Brain pericyte (primary cell): ENCODE data around the gene RMDN2.

Experiments used
- DNase-seq: peaks from one replicate; pipeline ENCODE4 v3.0.0-alpha.2; 2012; ENCODE audit warnings: low read depth, low spot score

Gene RMDN2

DNA sequence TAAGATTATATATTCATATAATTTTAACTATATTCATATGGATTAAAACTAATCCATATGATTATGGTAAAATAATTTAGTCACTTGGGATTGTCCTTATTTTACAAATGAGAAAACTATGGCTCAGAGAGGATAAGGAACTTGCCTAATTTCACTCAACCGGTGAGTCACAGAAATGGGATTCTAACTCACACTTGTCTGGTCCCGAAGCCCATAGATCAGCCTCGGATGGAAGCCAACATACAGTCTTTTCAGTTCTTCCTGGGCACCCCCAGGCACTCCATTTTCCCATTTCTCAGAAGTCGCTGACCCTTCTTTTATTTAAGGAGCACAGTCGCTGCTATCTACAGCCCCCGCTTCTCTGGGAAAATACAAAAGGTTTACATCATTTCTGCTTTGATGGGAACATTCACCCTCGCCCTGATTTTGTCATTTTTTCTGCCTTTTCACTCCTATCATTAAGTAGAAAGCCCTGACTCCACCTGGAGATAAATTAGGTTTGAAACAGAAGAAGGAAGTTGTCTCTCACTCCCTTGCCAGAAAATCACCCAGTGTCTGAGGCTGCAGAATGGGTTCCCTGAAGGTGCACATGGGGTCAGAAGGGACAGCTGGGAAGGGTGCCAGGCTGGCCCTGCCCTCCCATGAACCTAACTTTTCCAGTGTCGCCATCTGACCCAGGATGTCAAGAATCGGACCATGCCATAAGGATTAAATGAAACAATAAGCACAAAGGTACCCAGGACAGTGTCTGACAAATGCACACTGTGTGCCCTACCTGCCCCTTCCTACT lies 114.2 kb downstream of the RMDN2 start:
- no peak for DNase-seq

- no peak for DNase-seq
These were observed 120.7 kb downstream of the RMDN2 start for GRCh38 chr2:38045811-38046210.

DNA sequence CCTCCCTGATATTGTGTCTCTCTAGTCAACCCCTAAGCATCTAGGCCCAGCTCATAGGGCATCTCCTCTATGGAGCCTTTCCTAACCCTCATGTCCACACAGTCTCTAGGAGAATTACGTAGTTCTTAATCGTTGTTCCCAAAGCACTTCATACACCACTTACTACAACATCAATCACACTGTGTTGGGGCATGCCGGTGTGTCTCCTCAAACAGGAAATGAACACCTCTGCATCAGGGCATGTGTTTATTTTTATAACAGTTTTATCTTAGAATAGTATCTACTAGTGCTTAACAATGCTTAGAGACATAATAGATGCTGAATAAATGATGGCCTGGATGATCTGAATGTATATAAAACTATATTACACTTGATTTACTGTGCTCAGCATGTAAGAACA lies 131.1 kb downstream of the RMDN2 start:
- DNase-seq, result no peak

DNA sequence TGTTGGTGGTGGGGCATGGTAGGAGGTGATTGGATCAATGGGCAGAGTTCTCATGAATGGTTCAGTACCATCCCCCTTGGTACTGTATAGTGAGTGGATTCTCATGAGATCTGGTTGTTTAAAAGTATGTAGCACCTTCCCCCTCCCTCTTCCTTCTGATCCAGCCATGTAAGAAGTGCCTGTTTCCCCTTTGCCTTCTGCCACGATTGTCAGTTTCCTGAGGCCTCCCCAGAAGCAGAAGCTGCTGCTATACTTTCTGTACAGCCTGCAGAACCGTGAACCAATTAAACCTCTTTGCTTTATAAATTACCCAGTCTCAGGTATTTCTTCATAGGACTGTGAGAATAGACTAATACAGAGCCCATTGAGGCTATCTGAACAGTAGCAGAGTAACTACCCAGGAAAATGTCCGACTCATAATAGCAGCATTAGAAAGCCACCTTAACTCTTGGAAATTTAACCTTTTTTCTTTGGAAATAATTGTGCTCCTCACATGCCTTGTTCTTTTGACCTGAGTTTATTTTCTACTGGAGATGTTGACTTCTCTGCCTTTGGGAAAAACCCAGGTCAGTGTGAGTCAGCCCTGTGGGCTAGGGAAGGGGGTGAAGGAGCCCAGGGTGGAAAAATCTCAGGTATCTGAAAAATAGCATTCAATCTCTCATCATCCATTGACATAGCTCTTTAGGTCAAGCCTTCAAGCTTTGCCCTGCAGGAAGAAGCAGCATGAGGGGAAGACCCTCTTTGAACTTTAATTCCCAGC lies 132.7 kb downstream of the RMDN2 start:
- no peak for DNase-seq

DNA sequence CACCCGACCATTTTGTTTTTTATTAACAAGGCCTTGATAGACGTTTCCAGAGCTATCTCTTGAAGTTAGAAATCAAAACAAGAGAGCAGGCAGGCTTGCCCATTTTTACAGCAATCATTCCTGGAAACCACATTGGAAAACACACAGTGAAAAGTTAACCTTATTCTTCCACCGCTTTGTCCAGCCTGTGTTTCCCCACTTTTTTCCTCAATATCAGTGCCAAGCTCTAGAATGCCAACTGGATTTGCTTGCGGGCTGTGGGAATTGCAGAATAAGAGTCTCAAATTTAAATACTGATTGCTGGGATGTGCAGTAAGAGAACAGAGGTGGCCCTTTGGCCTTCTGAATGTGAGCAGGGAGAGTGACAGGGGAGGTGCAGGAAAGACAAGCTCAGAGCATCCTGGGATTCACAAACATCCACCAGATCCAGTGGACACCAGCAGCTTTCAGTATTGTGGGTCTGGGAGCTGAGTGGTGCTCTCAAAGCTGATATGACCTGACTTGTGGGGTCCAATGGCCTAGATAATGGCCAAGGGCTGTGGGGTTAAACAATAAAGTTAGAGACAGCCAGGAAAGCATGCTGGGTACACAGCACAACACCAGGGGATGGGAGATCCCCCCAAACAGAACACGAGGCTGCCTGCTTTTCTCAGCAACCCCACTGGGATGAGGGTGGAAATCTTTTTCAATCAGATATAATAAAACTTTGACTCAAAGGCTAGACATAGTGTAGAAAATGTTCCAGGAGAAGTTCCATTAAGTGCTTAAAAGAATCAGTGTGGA lies 135.3 kb downstream of the RMDN2 start:
- DNase-seq, result no peak

GRCh38 chr2:38064801-38065501 lies 139.9 kb downstream of the RMDN2 start:
- DNase-seq, result peak; percentile 32

DNA sequence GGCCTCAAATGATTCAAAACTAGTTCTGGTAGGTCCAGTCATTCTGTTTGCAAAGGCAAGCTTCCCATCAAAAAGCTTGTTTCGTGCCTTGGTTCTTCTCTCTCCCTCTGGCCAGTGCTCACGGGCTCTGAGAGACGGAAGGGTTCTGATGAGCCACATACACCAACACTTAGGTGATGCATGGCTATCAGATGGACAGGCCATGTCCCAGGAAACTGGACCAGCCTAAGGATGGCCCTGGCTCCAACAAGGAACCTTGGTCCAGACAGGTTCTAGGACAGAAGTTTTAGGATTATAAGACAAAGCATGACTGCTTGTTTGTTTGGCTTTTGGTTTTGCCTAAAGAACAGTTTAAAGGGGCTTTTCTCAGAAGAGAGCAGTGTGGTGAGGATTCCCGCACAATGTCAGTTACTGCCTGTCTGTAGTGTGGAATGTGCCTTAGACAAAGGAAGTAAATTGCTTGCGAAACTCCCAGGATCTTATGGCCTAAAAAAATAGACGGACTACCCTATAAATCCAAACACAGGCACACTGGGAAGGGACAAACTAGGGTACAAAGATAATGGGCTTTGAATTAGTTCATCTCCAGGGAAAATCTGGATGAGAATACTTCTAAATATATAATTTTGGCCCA lies 140.5 kb downstream of the RMDN2 start:
- no peak for DNase-seq

DNA sequence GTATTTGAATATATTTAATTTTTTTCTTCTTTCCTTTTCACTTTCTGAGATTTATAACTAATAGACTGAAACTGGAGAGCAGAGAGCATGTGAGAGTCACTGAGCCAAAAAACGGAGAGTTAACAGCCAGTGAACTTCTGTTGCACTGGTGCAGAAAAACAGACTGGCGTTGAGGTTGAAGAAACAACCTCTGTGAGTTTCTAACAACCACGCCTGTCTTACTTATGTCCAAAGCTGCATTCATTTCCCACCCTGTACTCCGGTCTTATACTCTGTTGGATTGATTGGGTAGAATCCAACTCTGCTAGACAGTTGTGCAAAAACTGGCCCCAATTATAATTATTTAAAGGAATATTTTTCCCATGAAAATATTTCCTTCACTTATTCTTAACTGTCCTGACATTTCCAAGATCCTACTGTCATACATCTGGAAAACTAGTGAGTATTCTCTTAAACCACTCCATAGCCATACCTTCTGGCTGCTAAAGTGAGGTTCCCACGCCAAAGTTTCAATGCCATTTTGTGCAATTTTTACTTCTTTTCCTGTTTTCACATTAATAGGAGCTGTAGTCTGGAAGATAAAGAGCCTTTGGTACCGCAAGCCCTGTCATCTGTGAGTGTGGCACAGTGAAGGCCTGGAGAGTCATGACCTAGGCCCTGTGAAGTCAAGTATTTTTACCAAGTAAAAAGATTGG lies 141.5 kb downstream of the RMDN2 start:
- no peak for DNase-seq
